Sigmoid colon (tissue), 7 donors: Measurements from ENCODE around the gene COG5. TPM values are rescaled to one million over a fixed set of nuclear protein-coding genes. Genes with fewer than 3 reads are reported as not detected.

ENCODE experiments used
- DNase-seq: peaks from one replicate; pipeline ENCODE4 v3.0.0-alpha.2; 2019
- H3K27ac ChIP-seq, 4 donors: fragments of 200-600 bp; sonication (generic); one replicate each; pipeline ENCODE4 v1.5.1; 2016 to 2019; ENCODE audit warnings: mild to moderate bottlenecking in 1 of 4
- H3K27me3 ChIP-seq, 3 donors: fragments of 200-600 bp; sonication (generic); one replicate each; pipeline ENCODE4 v1.5.1; 2019; ENCODE audit warnings: mild to moderate bottlenecking in 1 of 3
- H3K36me3 ChIP-seq, 4 donors: fragments of 200-600 bp; sonication (generic); one replicate each; pipeline ENCODE4 v1.5.1; 2016 to 2019
- H3K4me1 ChIP-seq, 4 donors: fragments of 200-600 bp; sonication (generic); one replicate each; pipeline ENCODE4 v1.5.1; 2017 to 2019
- H3K4me3 ChIP-seq, 4 donors: fragments of 200-600 bp; sonication (generic); one replicate each; pipeline ENCODE4 v1.5.1; 2017 to 2019; ENCODE audit warnings: mild to moderate bottlenecking in 2 of 4, moderate library complexity in 1 of 4
- H3K9me3 ChIP-seq, 4 donors: fragments of 200-600 bp in 3 of 4; sonication (generic) in 3 of 4; one replicate each; pipeline versions ENCODE4 v1.5.1 to v1.6.1; 2013 to 2019
- EP300 ChIP-seq, 4 donors: sonication (generic); formaldehyde crosslinking; IDR thresholded peaks; one replicate each; pipeline ENCODE4 v1.6.1; 2017; ENCODE audit warnings: antibody characterized with exemption in 4 of 4
- POLR2A ChIP-seq, 2 donors: fragments of 450-650 bp; IDR thresholded peaks; one replicate each; pipeline ENCODE4 v1.6.1; 2016; ENCODE audit warnings: antibody characterized with exemption in 2 of 2, mild to moderate bottlenecking in 2 of 2, moderate library complexity in 2 of 2
- POLR2AphosphoS5 ChIP-seq, 4 donors: sonication (generic); formaldehyde crosslinking; IDR thresholded peaks; one replicate each; pipeline ENCODE4 v1.6.1; 2017; ENCODE audit warnings: antibody characterized with exemption in 4 of 4
- WGBS, 2 donors: extraction: QIAGEN DNeasy Blood & Tissue Kit; methylation state at CpG; one replicate each; pipeline ENCODE4 v1.1.7; 2013; 5-methylcytosine and 5-hydroxymethylcytosine counted together
- intact Hi-C: fragments of 100-400 bp; cut with DNase I; formaldehyde crosslinking; loops from one replicate; pipeline ENCODE4 v1.15.1; 2023
- polyA plus RNA-seq, 3 donors: library from polyadenylated mRNA; stranded (reverse); fragments of 200-250 nt; gene quantifications; one replicate each; pipeline ENCODE4 v1.2.3, GENCODE V29; 2013
- total RNA-seq, 4 donors: library from RNA; depleted of rRNA; stranded (reverse); fragments of >200 nt; gene quantifications; one replicate each; pipeline ENCODE4 v1.1.0, GENCODE V29; 2016
- TF ChIP-seq, protein P1 (sequence below), 4 experiments: fragments of 450-650 bp in 3 of 4; fragments of 200-600 bp in 1 of 4; IDR thresholded peaks; one replicate each; pipeline ENCODE4 v1.5.1; 2016 to 2019; ENCODE audit warnings: antibody characterized with exemption in 4 of 4, mild to moderate bottlenecking in 3 of 4, moderate library complexity in 2 of 4
- donor health status: healthy with polysubstance abuse.
- donor health status: Bipolar disorder and iron deficiency.
- donor health status: healthy.

COG5 gene
- total and polyA plus RNA-seq, 7 donors: 11.0 to 73.4 (median 27.6) TPM

DNA sequence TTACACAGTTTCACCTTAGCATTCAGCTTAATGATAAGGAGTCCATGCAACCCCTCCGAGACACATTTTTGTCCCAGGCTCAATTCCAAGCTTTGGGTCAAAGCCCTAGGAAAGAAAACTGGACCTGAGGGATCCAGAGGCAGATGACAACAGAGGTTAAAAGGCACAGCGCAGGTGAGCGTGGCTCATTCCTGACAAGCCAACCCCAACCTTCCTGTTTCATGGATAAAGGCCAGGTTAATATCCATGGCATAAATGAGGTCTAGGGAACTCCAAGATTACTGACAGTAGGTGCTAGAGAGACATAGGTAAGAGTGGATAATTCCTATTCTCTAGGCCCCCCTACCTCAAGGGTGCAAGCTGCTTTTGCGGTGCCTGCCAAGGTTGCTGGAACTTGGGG is 180.5 kb downstream of the COG5 start:
- 95 to 97% methylated on average over 4 of the region's 4 CpGs for WGBS, 2 donors
- DNase-seq: no peak
- Histone ChIP-seq H3K4me1 (peaks cover 0 to 7% (median 0%) of the 10 kb centered on the region in 4 donors), H3K27me3 (no peaks in the 10 kb centered on the region), H3K27ac (no peak overlapping the region), H3K9me3 (no peaks in the 10 kb centered on the region), H3K36me3 (no peaks in the 10 kb centered on the region), H3K4me3 (no peak overlapping the region)
- intact Hi-C loops: no loop called here
- TF ChIP-seq, protein P1, sequence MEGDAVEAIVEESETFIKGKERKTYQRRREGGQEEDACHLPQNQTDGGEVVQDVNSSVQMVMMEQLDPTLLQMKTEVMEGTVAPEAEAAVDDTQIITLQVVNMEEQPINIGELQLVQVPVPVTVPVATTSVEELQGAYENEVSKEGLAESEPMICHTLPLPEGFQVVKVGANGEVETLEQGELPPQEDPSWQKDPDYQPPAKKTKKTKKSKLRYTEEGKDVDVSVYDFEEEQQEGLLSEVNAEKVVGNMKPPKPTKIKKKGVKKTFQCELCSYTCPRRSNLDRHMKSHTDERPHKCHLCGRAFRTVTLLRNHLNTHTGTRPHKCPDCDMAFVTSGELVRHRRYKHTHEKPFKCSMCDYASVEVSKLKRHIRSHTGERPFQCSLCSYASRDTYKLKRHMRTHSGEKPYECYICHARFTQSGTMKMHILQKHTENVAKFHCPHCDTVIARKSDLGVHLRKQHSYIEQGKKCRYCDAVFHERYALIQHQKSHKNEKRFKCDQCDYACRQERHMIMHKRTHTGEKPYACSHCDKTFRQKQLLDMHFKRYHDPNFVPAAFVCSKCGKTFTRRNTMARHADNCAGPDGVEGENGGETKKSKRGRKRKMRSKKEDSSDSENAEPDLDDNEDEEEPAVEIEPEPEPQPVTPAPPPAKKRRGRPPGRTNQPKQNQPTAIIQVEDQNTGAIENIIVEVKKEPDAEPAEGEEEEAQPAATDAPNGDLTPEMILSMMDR (IDR thresholded peaks at IDR 0.05): no peak
- TF ChIP-seq EP300 (IDR thresholded peaks at IDR 0.05) (no peak), POLR2AphosphoS5 (IDR thresholded peaks at IDR 0.05) (no peak), POLR2A (IDR thresholded peaks at IDR 0.05) (no peak)

DNA sequence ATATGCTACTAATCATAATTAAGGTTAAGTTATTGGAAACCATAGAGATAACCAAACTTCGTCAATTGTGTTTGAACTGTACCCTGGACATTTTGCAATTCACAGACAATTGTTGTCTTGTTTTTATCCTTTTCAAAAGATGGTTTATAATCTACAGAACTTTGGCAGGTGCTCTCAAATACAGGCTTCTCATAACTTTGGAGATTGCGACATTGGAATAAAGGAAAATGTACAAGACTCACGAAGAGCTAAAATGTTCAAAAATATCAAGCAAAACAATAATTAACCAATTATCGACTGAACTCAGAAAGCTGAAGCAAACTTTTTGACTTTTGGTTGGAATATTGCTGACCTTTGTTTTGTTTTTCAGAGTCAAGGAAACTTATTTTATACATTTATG is 182.3 kb downstream of the COG5 start:
- no peaks in the 10 kb centered on the region for H3K4me1 ChIP-seq
- H3K27ac ChIP-seq: no peak overlapping the region
- no peaks in the 10 kb centered on the region for H3K27me3 ChIP-seq
- intact Hi-C loops: no loop called here
- no peaks in the 10 kb centered on the region for H3K9me3 ChIP-seq
- TF ChIP-seq POLR2AphosphoS5 (IDR thresholded peaks at IDR 0.05) (no peak), EP300 (IDR thresholded peaks at IDR 0.05) (no peak), POLR2A (IDR thresholded peaks at IDR 0.05) (no peak)
- TF ChIP-seq, protein P1 (IDR thresholded peaks at IDR 0.05): no peak
- H3K36me3 ChIP-seq: no peaks in the 10 kb centered on the region
- H3K4me3 ChIP-seq: no peak overlapping the region
- WGBS, 2 donors: 79 to 86% methylated on average over 4 of the region's 4 CpGs
- DNase-seq: no peak

DNA sequence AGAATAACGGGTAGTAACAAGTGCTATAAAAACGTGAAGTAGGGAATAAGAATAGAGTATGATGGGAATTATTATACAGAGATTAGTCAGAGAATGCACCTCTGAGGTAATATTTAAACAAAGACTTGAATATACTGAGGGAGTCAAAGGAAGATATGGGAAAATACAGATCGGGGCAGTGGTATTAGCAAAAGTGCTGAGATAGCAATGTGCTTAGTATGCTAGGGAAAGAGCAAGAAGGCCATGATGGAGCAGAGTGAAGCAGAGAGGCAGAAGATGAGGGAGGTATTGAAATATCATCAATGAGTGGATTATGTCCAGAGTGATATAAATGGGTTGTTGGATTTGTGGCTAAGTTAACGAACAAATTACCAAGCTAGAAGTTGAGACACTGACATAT is 190.4 kb downstream of the COG5 start:
- DNase-seq: no peak
- Histone ChIP-seq H3K27me3 (no peaks in the 10 kb centered on the region), H3K4me3 (no peak overlapping the region), H3K4me1 (no peaks in the 10 kb centered on the region), H3K27ac (no peak overlapping the region), H3K36me3 (no peaks in the 10 kb centered on the region), H3K9me3 (no peaks in the 10 kb centered on the region)
- 82 to 87% methylated on average over 4 of the region's 4 CpGs for WGBS, 2 donors
- TF ChIP-seq EP300 (IDR thresholded peaks at IDR 0.05) (no peak), POLR2A (IDR thresholded peaks at IDR 0.05) (no peak), POLR2AphosphoS5 (IDR thresholded peaks at IDR 0.05) (no peak)
- TF ChIP-seq, protein P1 (IDR thresholded peaks at IDR 0.05): no peak
- intact Hi-C loops: no loop called here

DNA sequence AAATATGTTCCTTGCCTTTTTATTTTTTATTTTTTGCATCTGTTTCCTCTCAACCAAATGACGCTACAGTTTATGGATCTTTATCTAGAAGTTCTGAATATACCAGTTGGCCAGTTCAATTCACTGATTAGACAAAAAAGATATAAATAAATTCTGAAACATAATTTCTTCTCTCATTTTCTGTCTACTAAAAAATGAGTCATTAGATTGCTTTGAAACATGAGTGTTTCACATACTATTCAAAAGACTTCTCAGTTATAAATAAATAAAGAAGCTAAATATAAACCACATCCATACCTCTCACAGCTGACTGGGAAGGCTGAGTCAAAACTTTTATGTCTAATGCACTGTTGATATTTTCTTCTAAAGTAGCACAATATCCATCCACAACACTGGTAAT is 191.4 kb downstream of the COG5 start:
- no peaks in the 10 kb centered on the region for H3K27me3 ChIP-seq
- DNase-seq: no peak
- H3K4me3 ChIP-seq: no peak overlapping the region
- intact Hi-C loops: no loop called here
- no peaks in the 10 kb centered on the region for H3K4me1 ChIP-seq
- 87 to 95% methylated on average over 1 of the region's 1 CpG for WGBS, 2 donors
- TF ChIP-seq EP300 (IDR thresholded peaks at IDR 0.05) (no peak), POLR2AphosphoS5 (IDR thresholded peaks at IDR 0.05) (no peak), POLR2A (IDR thresholded peaks at IDR 0.05) (no peak)
- TF ChIP-seq, protein P1 (IDR thresholded peaks at IDR 0.05): no peak
- no peaks in the 10 kb centered on the region for H3K9me3 ChIP-seq
- H3K27ac ChIP-seq: no peak overlapping the region
- no peaks in the 10 kb centered on the region for H3K36me3 ChIP-seq

DNA sequence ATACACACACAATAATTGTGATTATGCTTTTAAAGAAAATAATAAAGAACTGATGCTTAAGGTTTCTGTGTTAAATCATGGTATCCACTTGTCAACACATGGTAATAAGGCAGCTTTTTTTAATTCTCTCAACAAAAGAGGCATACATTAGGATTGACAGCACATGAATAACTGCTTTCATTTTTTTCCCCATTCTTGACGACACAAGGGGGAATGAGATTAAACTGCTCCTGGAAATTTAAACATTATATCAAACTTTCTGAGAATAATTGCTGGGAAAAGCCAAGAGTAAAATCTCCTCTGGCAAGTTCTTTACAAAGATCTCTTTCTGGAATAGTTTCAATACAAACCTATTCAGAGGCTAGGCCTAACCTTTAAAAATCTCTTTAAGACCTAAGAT is 192.9 kb downstream of the COG5 start:
- no peak for DNase-seq
- H3K4me1 ChIP-seq: no peaks in the 10 kb centered on the region
- H3K4me3 ChIP-seq: no peak overlapping the region
- no peak overlapping the region for H3K27ac ChIP-seq
- TF ChIP-seq, protein P1 (IDR thresholded peaks at IDR 0.05): no peak
- TF ChIP-seq POLR2A (IDR thresholded peaks at IDR 0.05) (no peak), POLR2AphosphoS5 (IDR thresholded peaks at IDR 0.05) (no peak), EP300 (IDR thresholded peaks at IDR 0.05) (no peak)
- WGBS, 2 donors: 88 to 92% methylated on average over 1 of the region's 1 CpG
- H3K36me3 ChIP-seq: no peaks in the 10 kb centered on the region
- no peaks in the 10 kb centered on the region for H3K27me3 ChIP-seq
- H3K9me3 ChIP-seq: no peaks in the 10 kb centered on the region
- intact Hi-C loops: no loop called here
